Stimulated activated CD4-positive, alpha-beta T cell treated with anti-CD3 and anti-CD28 coated beads, TNF-alpha, amount 100 ng/mL, for 1 hour (primary cell): ENCODE data around the gene ZNF557.
A peak's percentile ranks its signal among the peaks of the same experiment; 100 is the strongest.
"Not testable (repeated sequence)": the region's sequence is repeated elsewhere in the genome, so short reads cannot be mapped to it uniquely, and the experiment has no call there.

Experiments used
- DNase-seq, 3 donors: peaks; one replicate each; pipeline ENCODE4 v3.0.0-alpha.2; 2020; ENCODE audit warnings: low read depth in 3 of 3, low spot score in 1 of 3

ZNF557 gene

GRCh38 chr19:7069042-7069903 lies at the start of gene ZNF557:
TSS of gene ZNF557 (plus strand) at chr19:7069703. CDS start at chr19:7075075, 5,372 bp downstream.
- peak; percentile 96 to 98 (median 97) for DNase-seq

GRCh38 chr19:7021331-7021730 lies 48.2 kb upstream of the ZNF557 start, which contains the start of gene MBD3L2B:
TSS of gene MBD3L2B (minus strand) at chr19:7021431. CDS start at chr19:7021397, 34 bp downstream.
- DNase-seq: not testable (repeated sequence)

GRCh38 chr19:7028790-7029189 lies 40.7 kb upstream of the ZNF557 start:
- not testable (repeated sequence) for DNase-seq

- not testable (repeated sequence) for DNase-seq
Measured at GRCh38 chr19:7030278-7030677, 39.2 kb upstream of the ZNF557 start, which contains the start of gene MBD3L5. TSS of gene MBD3L5 (plus strand) at chr19:7030578. CDS start at chr19:7030612, 34 bp downstream.

GRCh38 chr19:7040079-7040478 lies 29.4 kb upstream of the ZNF557 start, which contains the start of gene MBD3L4:
TSS of gene MBD3L4 (minus strand) at chr19:7040179. CDS start at chr19:7040144, 35 bp downstream.
- DNase-seq: not testable (repeated sequence)

GRCh38 chr19:7041563-7041962 lies 27.9 kb upstream of the ZNF557 start:
- DNase-seq: not testable (repeated sequence)

- DNase-seq: not testable (repeated sequence)
Measured at GRCh38 chr19:7049021-7049420, 20.5 kb upstream of the ZNF557 start, which contains the start of gene MBD3L2. TSS of gene MBD3L2 (plus strand) at chr19:7049321. CDS start at chr19:7049374, 53 bp downstream.

GRCh38 chr19:7051421-7051820 lies 18.1 kb upstream of the ZNF557 start:
- not testable (repeated sequence) for DNase-seq

- not testable (repeated sequence) for DNase-seq
Measured at GRCh38 chr19:7052896-7053295, 16.6 kb upstream of the ZNF557 start.

GRCh38 chr19:7054635-7055368 lies 14.7 kb upstream of the ZNF557 start:
- DNase-seq: not testable (repeated sequence)

GRCh38 chr19:7055679-7056078 lies 13.8 kb upstream of the ZNF557 start:
- DNase-seq: not testable (repeated sequence)

- not testable (repeated sequence) for DNase-seq
Measured at GRCh38 chr19:7056371-7056770, 13.1 kb upstream of the ZNF557 start.

GRCh38 chr19:7058576-7058975 lies 10.9 kb upstream of the ZNF557 start, which contains the start of gene MBD3L3:
TSS of gene MBD3L3 (minus strand) at chr19:7058676. CDS start at chr19:7058605, 71 bp downstream.
- not testable (repeated sequence) for DNase-seq

GRCh38 chr19:7059977-7060376 lies 9.5 kb upstream of the ZNF557 start:
- not testable (repeated sequence) for DNase-seq

GRCh38 chr19:7063339-7063738 lies 6.2 kb upstream of the ZNF557 start:
- no peak for DNase-seq

GRCh38 chr19:7063764-7064418 lies 5.6 kb upstream of the ZNF557 start:
- DNase-seq: no peak

GRCh38 chr19:7067122-7067521 lies 2.4 kb upstream of the ZNF557 start:
- DNase-seq: not testable (repeated sequence)

GRCh38 chr19:7067716-7068115 lies 1.8 kb upstream of the ZNF557 start:
- no peak for DNase-seq

- no peak for DNase-seq
Measured at GRCh38 chr19:7068599-7068998, 904 bp upstream of the ZNF557 start.

GRCh38 chr19:7069904-7070226 lies 362 bp downstream of the ZNF557 start:
- no peak for DNase-seq

- DNase-seq: no peak
Measured at GRCh38 chr19:7072541-7072940, 3.0 kb downstream of the ZNF557 start.
